ENCODE measurements around the gene NHLH2.

NHLH2 gene

DNA sequence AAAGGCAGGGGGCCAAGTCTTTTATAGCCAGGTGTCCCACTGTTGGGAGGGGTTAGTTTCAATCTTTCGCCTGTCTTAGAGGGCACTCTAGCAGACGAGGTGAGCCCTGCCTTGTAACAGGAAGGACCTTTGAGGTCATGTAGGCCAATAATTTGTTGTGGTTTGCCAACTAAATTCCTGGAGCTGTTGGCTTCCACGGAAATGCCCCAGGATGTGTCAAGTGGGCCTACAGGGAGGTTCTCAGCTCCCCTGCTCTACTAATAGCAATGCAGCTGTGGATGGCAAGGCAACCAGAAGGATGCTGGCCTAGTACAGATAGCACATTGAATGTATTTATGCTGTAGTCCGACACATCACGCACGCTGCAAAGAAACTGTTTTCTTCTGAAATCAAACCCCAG is 50.1 kb downstream of the NHLH2 start:
- peaks cover 0 to 10% of the 10 kb centered on the region in 2 donors for H3K27me3 ChIP-seq
- H3K4me1 ChIP-seq = no peaks in the 10 kb centered on the region
- no peak overlapping the region for H3K4me3 ChIP-seq
- no peak for DNase-seq
- intact Hi-C loops (cut with DNase I; ENCODE audit: low total_unique reads) = no loop called here
- no peaks in the 10 kb centered on the region for H3K36me3 ChIP-seq
- H3K9me3 ChIP-seq = no peaks in the 10 kb centered on the region
- TF ChIP-seq, protein P1, sequence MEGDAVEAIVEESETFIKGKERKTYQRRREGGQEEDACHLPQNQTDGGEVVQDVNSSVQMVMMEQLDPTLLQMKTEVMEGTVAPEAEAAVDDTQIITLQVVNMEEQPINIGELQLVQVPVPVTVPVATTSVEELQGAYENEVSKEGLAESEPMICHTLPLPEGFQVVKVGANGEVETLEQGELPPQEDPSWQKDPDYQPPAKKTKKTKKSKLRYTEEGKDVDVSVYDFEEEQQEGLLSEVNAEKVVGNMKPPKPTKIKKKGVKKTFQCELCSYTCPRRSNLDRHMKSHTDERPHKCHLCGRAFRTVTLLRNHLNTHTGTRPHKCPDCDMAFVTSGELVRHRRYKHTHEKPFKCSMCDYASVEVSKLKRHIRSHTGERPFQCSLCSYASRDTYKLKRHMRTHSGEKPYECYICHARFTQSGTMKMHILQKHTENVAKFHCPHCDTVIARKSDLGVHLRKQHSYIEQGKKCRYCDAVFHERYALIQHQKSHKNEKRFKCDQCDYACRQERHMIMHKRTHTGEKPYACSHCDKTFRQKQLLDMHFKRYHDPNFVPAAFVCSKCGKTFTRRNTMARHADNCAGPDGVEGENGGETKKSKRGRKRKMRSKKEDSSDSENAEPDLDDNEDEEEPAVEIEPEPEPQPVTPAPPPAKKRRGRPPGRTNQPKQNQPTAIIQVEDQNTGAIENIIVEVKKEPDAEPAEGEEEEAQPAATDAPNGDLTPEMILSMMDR (IDR thresholded peaks at IDR 0.05) = no peak
- no peak overlapping the region for H3K27ac ChIP-seq

DNA sequence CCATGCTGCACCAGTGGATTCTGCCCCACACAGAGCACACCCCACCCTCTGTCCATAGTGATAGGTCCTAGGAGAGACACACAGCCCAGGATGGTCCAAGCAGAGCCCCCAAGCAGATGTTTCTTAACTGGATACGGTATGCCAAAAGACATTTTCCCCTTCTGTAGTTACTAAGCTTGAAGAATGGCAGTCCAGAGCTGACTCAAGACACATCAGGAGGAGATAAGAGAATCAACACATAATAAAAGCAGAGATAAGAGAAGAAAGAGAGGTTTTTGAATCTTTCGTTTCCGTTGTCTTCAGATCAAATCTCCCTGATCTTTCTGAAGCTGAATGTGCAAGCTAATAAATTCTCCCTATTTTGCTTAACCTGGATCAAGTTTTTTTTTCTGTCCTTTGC is 50.6 kb downstream of the NHLH2 start:
- H3K4me3 ChIP-seq = no peak overlapping the region
- no peak overlapping the region for H3K27ac ChIP-seq
- H3K9me3 ChIP-seq = no peaks in the 10 kb centered on the region
- intact Hi-C loops (cut with DNase I; ENCODE audit: low total_unique reads) = no loop called here
- DNase-seq = no peak
- TF ChIP-seq, protein P1 (IDR thresholded peaks at IDR 0.05) = no peak
- no peaks in the 10 kb centered on the region for H3K4me1 ChIP-seq
- no peaks in the 10 kb centered on the region for H3K36me3 ChIP-seq
- H3K27me3 ChIP-seq = peaks cover 0 to 9% of the 10 kb centered on the region in 2 donors

All from tibial artery (tissue), 4 donors.